ENCODE results near the gene PLEKHO1. TPM values are rescaled to one million over a fixed set of nuclear protein-coding genes. Genes with fewer than 3 reads are reported as not detected.

PLEKHO1 gene
- polyA plus RNA-seq, 1 donor, result 102 TPM

DNA sequence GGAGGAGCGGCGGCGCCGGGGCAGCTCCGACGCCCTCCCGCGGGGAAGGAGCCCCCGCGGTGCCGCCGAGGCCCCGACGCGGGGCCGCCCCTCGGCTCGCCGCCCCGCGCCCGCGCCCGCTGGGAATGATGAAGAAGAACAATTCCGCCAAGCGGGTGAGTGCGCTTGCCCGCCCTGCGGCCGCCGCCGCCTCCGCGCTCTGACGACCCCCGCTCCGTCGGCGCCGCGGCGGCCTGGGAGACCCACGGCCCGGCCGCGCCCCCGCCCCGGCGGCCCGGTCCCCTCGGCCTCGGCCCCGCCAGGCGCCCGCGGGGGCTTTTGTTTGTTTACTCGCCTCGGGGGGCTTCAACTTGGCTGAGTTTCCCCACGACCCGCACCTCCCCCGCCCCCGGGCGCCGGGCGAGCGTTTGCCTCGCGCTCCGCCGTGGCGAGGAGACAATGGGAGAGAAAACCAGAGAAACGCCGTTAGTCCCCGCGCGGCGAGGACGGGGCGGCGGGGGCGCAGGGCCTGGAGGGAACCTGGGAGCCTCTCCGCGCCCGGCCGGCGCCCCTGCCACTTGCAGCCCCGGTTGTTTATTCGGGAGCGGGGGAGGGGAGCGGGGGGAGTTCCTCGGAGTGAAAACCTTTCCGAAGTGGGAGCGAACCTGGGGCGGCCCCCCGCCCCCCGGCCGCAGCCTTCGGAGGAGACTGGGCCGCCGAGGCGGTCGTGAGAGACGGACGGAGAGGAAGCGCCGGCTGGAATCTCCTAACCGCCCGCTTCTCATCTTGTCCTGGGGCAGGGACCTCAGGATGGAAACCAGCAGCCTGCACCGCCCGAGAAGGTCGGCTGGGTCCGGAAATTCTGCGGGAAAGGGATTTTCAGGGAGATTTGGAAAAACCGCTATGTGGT is 661 bp downstream of the PLEKHO1 start:
- DNase-seq, result no peak

DNA sequence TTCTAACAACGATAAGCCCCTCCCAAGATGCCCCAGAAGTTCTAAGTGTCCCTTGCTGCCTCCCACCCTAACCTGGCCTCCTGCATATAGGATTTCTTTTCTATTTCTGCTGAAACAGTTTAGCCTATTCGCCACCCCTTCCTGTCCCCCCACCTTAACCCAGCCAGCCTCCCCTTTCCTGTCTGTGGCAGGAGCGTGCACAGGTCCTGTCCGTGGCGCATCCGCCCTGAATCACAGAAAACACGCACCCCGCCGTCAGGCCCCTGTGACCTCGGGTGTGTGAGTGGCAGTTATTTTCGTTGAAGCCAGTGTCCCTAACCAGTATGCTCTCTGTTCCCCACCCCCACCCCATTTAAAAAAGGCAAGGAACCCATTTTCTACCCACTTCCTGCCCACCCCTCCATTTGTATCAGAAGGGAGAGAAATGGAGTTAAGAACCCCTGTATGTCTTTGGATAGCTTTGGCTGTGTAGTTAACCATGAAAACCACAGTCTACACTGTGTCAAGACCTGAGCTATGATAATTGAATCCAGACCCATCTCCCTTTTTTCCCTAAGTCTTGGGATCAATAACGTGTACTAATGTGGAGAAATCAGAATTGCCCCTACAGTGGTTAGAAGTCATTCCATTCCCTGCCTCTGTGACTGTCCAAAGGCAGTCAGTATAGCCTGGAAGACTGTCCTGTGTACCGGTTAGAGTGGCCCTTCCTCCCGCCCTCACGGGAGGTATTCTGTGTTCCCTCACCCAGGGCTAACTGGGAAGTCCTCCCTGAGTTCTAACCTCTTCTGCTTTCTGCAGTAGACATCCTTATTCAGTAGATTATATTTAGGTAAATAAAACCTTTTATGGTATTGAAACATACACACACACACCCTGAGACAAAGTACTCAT is 1.8 kb downstream of the PLEKHO1 start:
- no peak for DNase-seq

DNA sequence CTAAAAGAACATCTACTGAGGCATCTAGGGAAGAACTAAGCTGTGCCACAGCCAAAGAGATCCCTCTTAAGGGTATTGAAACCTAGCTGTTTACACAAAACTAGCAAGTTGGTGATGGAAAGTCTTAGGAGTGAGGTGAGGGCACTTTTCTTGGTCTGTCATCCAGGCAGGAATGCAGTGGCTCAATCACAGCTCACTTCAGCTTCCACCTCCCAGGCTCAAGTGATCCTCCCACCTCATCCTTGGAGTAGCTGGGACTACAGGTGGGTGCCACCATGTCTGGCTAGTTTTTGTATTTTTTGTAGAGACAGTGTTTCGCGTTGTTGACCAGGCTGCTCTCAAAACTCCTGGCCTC is 2.4 kb downstream of the PLEKHO1 start:
- no peak for DNase-seq

DNA sequence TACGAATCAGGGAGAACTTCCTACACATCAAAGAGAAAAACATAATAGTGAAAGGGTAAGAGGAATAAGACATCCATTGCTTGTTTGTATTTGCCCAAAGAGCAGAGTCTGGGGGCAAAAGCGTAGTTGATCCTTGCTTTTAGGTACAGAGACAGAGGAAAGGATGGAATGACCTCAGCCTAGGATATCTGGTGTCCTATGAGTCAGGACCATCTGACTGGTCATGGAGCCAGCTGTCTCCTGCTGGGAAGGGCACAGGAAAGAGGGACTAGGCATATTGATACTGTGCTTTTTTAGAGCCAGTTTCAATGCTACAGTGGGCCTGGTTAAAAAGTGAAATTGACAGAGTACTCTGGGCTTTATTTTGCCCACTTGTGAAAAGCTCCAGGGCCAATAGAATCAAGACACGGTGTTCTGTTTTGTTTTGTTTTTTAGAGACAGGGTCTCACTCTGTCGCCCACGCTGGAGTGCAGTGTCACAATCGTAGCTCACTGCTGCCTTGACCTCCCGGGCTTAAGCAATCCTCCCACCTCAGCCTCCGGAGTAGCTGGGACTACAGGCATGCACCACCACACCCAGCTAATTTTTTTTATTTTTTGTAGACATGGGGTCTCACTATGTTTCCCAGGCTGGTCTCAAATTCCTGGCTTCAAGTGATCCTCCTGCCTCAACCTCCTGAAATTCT is 3.2 kb downstream of the PLEKHO1 start:
- no peak for DNase-seq

DNA sequence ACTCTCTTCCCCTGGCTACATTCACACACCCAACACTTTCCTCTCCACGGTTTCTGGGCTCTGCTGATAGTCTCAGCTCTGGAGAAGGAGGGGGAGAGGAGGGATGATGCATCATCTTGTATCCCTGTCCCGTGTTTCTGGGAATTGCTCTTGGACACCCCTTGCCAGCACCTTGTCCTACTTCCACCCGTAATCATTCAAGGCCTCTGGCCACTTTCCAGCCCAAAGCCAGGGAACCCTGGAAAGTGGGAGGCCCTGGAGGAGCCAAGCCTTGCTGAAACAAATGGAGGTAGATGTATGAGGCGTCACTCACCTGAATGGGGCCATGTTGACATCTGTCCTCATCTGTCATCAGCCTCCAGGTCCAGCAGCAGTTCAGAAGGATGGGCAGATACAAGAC is 4.4 kb downstream of the PLEKHO1 start:
- no peak for DNase-seq

DNA sequence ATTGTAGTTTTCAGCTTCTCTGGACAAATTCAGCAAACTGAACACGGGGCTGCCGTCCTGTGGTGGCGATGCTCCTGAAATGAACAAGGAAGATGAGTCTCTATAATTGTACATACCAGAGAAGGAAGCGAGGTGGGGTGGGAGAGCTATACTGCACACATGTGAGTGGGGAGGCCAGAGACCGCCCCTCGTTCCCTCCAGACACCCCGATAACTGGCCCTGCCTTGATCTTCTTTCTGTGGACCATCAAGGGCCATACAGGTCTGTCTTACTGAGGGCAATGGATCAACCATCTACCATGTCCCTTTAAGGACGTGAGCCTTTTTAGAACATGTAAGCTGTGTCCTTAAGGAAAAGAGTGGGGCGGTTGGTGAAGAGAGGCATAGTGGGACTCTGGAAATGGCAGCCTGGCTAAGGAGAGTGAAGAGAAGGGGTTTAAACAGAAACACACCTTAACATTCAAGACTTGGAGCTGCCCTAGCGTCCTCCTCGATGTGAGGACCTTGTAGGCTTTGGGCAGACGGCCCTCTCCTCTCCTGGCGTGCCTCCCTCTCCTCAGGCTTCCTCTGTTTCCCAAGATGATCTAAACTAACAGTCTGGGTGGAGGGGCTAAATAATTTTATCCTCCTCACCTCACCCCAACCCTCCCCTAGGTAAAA is 5.8 kb downstream of the PLEKHO1 start:
- DNase-seq, result no peak

DNA sequence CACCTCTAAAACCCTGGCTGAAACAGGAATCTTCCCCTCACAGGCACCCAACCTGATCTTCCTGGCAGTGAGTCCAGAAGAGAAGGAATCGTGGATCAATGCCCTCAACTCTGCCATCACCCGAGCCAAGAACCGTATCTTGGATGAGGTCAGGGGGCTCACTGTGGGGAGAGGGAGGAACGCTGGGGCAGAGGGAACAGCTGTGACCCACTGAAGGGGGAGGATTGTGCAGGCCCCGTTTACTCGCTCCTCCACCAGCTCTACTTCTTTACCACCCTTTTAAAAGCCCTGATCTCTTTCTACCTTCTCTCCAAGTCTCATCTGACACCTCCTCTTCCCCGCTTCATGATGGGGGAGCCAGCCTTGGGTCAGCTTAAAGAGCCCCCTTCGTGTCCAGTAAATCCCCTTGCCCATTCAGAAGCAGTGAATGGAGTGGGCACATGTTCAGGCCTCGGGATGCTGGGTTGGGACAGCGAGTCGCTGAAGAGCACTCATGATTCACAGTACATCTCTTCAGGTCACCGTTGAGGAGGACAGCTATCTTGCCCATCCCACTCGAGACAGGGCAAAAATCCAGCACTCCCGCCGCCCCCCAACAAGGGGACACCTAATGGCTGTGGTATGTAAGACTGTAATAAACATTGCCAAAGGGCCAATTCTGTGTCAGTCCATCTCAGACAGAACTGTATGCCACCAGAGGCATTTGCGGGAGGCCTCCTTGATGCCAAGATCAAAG is 7.3 kb downstream of the PLEKHO1 start:
- DNase-seq, result no peak

DNA sequence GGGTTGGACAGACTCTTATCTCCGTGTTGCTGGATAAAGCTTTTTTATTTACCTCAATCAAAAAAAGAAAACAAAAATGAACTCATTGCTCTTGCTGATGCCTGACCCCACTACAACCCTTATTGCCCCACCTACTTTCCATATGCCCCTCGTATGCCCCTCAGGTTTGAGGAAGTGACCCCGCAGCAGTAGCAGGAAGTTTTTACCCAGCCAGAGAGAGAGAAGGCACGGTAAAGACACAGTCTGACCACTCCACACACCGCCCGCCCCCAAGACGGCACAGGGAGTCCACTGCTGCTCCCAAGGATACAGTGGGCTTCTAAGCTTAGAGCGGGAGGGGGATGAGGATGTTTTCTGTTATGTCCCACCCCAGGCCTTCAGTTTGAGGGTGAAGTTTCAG is 9.8 kb downstream of the PLEKHO1 start:
- no peak for DNase-seq

DNA sequence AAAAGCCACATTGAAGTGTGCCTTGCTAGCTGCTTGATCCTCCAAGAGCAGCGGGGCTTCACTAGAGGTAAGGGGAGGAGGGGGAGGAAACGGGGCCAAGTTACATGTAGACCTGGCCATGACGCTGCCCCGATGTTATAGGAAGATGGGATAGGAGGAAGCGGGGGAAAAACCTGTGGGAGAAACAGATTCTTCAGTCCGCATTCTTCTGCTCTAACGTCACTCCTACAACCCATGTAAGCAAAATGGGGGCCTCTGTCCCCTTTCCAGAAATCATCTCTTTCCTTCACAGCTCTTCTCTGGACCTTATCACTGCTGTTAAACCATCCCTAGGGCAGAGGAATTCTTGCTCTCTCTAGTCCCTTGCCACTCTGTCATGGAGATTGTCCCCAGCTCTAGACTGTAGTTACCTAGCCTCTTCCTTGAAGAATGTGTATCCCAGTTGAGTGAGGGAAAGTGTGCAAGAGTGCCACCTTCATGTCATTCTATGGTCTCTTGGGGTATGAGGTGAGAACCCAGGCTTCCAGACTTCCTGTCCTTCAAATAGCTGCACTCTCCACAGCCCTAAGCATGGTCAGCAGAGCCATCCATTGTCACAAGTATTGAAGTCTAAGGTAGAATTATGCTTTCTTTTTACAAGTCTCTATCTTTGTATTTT is 11.4 kb downstream of the PLEKHO1 start:
- DNase-seq, result no peak

DNA sequence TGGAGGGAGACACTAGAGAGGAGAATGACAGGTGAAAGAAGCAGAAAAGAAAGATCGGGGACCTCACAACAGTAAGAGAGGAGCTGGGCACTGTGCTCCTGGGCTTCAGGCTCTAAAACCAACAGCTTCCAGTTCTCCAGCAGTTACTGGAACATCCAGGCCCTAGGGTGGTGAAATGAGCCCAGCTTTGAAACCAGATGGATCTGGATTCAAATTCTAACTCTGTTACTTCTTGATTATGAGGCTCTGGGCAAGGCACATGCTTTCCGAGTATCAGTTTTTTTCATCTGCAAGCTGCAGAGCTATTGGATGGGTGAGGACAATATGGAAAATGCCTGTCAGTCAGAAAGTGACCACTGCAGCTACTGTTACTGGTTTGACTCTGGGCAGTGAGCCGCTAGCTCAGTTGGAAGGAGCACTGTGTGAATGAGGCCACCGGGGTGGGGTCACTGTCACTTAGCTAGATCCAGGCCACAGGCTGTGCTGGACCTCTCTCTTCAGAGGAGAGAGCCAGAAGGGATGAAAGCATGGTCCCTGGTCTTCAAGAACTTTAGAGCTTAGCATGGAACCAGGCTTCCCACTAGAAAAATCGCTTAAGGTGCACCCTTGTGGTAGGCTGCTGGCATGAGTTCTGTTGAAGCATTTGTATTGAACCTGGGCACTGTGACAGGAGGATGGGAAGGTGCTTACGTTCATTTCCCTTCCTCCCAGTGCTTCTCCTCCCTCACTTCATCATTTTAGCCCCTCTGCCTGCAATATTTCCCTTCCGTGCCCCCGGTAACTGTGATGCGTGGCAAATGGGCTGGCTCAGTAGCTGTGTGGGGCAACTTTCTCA is 12.2 kb downstream of the PLEKHO1 start:
- no peak for DNase-seq

DNA sequence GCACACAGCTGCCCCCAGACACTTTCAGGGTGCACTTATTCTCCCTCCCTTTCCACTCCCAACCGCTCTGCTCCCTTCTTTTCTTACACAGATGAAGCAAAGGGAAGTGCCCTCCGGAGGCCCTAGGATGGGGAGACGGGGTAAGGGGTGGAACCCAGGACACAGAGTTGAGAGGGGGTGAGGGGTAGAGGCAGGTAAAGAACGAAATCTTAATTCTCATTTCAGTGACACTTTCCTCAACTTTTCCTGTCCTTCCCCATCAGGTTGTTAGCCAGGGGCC is 12.8 kb downstream of the PLEKHO1 start:
- no peak for DNase-seq

DNA sequence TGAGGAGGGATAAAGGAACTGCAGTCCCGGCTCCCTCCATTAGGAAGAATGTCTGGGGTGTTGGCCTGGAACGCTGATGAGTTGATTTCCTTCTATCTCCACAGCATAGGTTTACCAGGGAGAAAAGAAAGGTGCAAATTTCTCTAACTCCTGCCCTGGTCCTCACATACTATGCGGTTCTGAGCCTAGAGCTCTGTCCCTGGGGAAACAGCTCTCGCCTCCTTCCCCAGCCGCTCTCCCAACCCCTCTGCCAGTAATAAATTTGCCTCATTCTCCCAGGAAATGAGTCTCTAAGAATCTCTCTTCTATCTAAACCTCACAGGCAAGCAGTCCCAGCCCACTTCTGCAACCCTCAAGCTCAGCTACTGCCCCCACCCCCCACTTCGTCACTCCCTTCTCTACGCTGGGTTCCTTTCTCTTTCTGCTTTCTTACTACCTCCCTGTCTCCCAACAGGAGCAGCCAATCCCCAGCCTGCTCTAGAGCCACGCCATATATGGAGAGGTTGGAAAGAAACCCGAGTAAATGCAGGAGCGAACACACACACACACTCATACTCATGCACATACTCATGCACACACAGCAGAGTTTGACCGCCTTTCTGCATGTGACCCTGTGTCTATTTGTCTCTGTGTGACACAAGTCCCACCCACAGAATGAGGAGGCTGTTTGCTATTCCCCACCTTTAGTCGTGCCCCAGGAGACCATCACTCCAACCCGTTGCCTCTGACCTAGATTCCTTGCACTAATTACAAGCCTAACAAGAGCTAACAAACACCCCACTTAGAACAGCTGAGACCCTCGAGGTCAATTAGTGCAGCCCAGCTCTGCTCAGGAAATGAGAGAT is 13.4 kb downstream of the PLEKHO1 start:
- DNase-seq, result peak; percentile 91

DNA sequence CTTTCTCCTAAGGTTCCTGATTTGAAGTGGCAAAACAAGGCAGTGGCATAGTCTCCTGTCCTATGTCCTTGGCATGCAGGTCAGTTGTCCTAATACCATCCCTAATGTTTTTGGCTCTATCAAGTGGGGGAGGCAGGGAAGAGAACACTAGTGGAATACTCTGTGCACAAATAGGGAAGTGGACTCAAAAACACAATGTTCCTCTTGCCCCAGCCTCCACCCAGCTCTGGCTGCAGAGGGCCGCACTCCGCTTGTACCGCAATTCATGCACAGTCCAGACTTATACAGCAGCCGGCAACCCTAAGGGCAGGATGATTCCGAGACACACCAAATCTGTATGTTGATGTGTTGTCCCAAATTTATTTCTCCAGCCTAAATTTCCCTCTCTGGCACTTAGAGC is 14.5 kb downstream of the PLEKHO1 start:
- DNase-seq, result no peak

DNA sequence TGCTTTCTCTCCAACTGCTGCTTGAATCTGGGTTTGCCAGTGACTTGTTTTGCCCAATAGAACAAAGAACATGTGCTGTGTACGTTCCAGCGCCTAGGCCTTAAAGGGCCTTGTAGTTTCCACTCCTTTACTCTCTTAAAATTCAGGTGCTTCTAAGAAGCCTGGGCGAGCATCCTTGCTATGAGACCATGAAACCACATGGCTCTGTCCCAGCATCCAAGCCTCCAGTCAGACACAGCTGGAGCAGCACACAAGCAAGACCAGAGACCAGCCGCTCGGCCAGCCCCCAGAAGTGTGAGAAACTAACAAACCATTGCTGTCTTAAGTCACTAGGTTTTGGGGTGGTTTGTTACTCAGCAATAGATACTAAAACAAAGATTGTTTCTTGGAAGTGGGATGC is 15.1 kb downstream of the PLEKHO1 start:
- DNase-seq, result no peak

DNA sequence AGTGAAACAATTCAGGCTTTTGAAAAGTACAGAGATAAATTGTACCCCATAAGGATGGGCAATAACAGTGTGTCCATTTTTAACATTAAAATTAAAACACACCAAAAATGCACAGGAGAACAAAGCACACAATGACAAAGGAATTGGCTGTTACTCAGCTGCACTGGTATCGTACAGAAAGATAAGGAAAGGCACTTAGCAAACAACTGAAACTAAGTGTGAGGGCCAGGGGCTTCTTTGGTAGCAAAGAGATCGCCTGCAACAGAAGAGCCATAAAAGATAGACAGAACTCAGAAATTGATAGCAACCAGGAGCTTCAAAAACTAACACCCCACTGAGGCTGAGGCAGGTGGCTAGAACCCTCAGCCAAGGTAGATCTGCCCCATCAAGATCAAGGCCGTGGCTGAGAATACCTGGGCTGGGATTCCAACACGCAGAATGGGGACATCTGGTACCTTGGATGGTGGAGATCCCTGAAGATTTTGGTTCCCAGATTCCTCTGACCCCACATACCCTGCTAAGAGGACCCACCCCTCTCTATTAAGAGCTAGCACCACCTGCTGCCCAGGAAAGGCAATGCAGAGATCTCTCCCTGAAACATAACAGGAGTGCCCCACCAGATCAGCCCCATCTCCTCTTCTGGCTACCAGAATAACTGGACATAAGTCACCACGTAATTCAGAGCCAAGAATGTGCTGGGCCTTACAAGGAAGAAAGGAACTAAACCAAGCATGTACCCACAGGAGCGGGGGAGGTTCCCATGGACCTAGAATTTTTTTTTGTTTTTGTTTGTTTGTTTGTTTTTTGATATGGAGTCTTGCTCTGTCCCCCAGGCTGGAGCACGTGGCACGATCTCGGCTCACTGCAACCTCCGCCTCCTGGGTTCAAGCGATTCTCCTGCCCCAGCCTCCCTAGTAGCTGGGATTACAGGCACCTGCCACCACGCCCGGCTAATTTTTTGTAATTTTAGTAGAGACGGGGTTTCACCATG is 16.2 kb downstream of the PLEKHO1 start:
- no peak for DNase-seq

DNA sequence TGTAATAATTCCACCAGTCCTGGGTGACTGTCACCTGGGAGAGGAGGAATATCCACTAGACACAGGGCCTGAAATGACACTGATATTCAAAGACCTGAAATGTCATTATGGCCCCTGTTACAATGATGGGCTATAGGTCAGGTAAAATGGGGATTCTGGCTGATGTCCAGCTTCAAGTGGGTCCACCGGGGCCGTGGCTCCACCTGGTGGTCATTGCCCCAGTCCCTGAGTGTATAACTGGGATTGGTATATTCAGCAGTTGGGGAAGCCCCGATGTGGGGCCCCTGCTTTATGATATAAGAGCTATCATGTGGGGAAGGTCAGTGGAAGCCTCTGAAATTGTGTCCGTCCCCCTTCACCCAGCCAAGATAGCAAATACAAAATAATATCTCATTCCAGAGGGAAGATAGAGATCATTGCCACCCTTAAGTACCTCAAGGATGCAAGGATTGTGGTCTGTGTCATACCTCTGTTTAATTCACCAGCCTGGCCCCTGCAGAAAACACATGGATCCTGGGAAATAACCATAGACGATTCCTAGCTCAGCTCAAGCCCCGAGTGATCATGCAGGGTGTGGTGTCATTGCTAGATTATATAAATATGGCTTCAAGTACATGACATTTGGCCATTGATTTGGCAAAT is 19.4 kb downstream of the PLEKHO1 start:
- DNase-seq, result no peak

DNA sequence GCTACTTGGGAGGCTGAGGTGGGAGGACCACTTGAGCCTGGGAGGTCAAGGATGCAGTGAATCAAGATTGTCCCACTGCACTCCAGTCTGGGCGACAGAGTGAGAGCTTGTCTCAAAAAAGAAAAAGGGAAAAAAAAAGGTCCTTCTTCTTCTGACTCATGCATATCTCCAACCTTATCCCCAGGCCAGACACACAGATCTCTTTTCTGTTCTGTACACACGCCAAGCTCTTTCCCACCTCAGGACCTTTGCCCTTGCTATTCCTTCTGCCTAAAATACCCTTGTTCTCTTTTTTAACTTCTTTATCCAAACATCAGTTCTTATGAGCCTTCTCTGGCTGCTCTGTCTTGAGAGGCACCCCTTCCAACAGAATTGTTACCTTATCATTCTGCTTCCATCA is 22.1 kb downstream of the PLEKHO1 start:
- no peak for DNase-seq

DNA sequence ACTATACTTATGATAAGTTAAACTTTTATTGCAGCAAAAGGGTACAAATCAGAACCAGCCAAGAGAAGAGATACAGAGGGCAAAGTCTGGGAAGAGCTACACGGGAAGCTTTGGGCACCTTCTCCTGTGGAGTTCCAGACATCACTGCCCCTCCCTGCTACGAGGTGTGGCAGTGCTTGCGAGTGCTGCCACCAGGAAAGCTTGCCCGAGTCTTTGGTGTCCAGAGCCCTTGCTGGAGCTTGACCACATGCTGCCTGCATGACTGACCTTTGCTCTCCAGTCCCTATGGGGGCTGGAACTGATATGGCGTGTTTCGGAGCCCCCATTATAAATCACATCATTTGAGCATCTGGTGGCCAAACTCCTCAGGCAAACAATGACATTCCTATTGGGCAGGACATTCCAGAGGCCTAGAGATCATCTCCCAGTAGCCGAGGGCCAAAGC is 23.4 kb downstream of the PLEKHO1 start:
- DNase-seq, result no peak

Measured in hindlimb muscle (tissue), 1 donor.